Gastroesophageal sphincter (tissue), 3 donors: ENCODE measurements around the gene NEDD4L.

Experiments used
- CTCF ChIP-seq, 4 experiments: fragments of 200-600 bp in 2 of 4; fragments of 450-650 bp in 2 of 4; sonication (generic) in 1 of 4; IDR thresholded peaks; one replicate each; pipeline ENCODE4 v1.5.1; 2017 to 2019; ENCODE audit warnings: antibody characterized with exemption in 4 of 4, mild to moderate bottlenecking in 2 of 4, moderate library complexity in 2 of 4
- POLR2A ChIP-seq, 2 donors: fragments of 450-650 bp; IDR thresholded peaks; one replicate each; pipeline ENCODE4 v1.6.1; 2017; ENCODE audit warnings: antibody characterized with exemption in 2 of 2, mild to moderate bottlenecking in 2 of 2, moderate library complexity in 1 of 2

GRCh38 chr18:58112174-58112573, 68.1 kb downstream of the NEDD4L start:
- TF ChIP-seq CTCF (IDR thresholded peaks at IDR 0.05) (no peak), POLR2A (IDR thresholded peaks at IDR 0.05) (no peak)
